Heart left ventricle (tissue), 13 donors: ENCODE data around the gene PRR14.

ENCODE experiments used
- CTCF ChIP-seq, 12 donors: fragments of 200-600 bp; sonication (generic) in 4 of 12; IDR thresholded peaks; one replicate each; pipeline versions ENCODE4 v1.5.0 to v1.8.0; 2018 to 2022; ENCODE audit warnings: antibody characterized with exemption in 12 of 12, mild to moderate bottlenecking in 5 of 12
- POLR2A ChIP-seq, 2 donors: fragments of 450-650 bp; IDR thresholded peaks; one replicate each; pipeline ENCODE4 v1.6.1; 2017; ENCODE audit warnings: antibody characterized with exemption in 2 of 2, mild to moderate bottlenecking in 2 of 2, moderate library complexity in 2 of 2
- donor health status: ischemic (EF 13 %, LVEDD 7.1; RV severe dilation, severe dysfunction).
- donor health status: DM: no; HTN: yes; CAD: no.
- donor health status: DM: no; HTN: no; CAD: no.
- donor health status: ischemic (EF 25% LVEDD 6.9; RV normal size, moderate dysfunction).
- donor health status: ischemic (EF 25% LVEDD 5.7; RV mildly dilated, moderate dysfunction).
- donor health status: ischemic (EF 35%, LVEDD 5.7; RV mildly dilated, moderate dysfunction).
- donor health status: nonischemic (EF 11% LVEDD 7.7; RV severe dilation, severe dysfunction).
- donor health status: DM: yes; HTN: yes; CAD: no.
- donor health status: PGD.
- donor health status: ischemic (EF 29% LVEDD 5.4; RV normal size, mild dysfunction).
- donor health status: nonischemic (EF 23%, LVEDD 6.1; RV moderate dilation, normal function).

GRCh38 chr16:30694926-30695693 lies 44.4 kb downstream of the PRR14 start:
- TF ChIP-seq POLR2A (IDR thresholded peaks at IDR 0.05) (no peak), CTCF (IDR thresholded peaks at IDR 0.05) (no peak)
